ENCODE data around the gene VGLL4.

VGLL4 gene

GRCh38 chr3:11651900-11652299 is 8.2 kb upstream of the VGLL4 start:
- DNase-seq = peak; percentile 25

GRCh38 chr3:11651477-11651876 is 7.8 kb upstream of the VGLL4 start:
- DNase-seq = no peak

- DNase-seq = no peak
Measured at GRCh38 chr3:11650391-11650790, 6.7 kb upstream of the VGLL4 start.

GRCh38 chr3:11648735-11649134 is 5.0 kb upstream of the VGLL4 start:
- no peak for DNase-seq

- no peak for DNase-seq
Measured at GRCh38 chr3:11643201-11643603, 513 bp downstream of the VGLL4 start.

GRCh38 chr3:11642431-11643191 is 1.1 kb downstream of the VGLL4 start:
- DNase-seq = peak; percentile 7

- no peak for DNase-seq
Measured at GRCh38 chr3:11641683-11642430, 1.9 kb downstream of the VGLL4 start.

GRCh38 chr3:11641316-11641682 is 2.4 kb downstream of the VGLL4 start:
- DNase-seq = no peak

- no peak for DNase-seq
Measured at GRCh38 chr3:11640009-11640673, 3.6 kb downstream of the VGLL4 start.

- DNase-seq = no peak
Measured at GRCh38 chr3:11638495-11639358, 5.0 kb downstream of the VGLL4 start.

GRCh38 chr3:11637901-11638458 is 5.7 kb downstream of the VGLL4 start:
- DNase-seq = no peak

- DNase-seq = no peak
Measured at GRCh38 chr3:11636394-11636770, 7.3 kb downstream of the VGLL4 start.

- no peak for DNase-seq
Measured at GRCh38 chr3:11635680-11636393, 7.9 kb downstream of the VGLL4 start.

- no peak for DNase-seq
Measured at GRCh38 chr3:11634974-11635612, 8.6 kb downstream of the VGLL4 start.

- DNase-seq = no peak
Measured at GRCh38 chr3:11634081-11634635, 9.6 kb downstream of the VGLL4 start.

GRCh38 chr3:11632966-11633365 is 10.7 kb downstream of the VGLL4 start:
- DNase-seq = no peak

- DNase-seq = no peak
Measured at GRCh38 chr3:11632564-11632963, 11.2 kb downstream of the VGLL4 start.

- no peak for DNase-seq
Measured at GRCh38 chr3:11631820-11632219, 11.9 kb downstream of the VGLL4 start.

- DNase-seq = no peak
Measured at GRCh38 chr3:11629716-11630115, 14.0 kb downstream of the VGLL4 start.

- DNase-seq = no peak
Measured at GRCh38 chr3:11627612-11628011, 16.1 kb downstream of the VGLL4 start.

GRCh38 chr3:11626084-11626463 is 17.6 kb downstream of the VGLL4 start:
- DNase-seq = no peak

Data from NCI-H1694 treated with DMSO at 0.1 percent for 48 hours (cell line).